GM18511 (cell line): ENCODE measurements around the gene HTT-AS.

Experiments used
- ATAC-seq: cut with Tn5 transposase; IDR thresholded peaks from one replicate; pipeline ENCODE4 v1.9.1; 2021; ENCODE audit warnings: mild to moderate bottlenecking, moderate library complexity; ENCODE audit not compliant: unreplicated experiment

HTT-AS gene

DNA sequence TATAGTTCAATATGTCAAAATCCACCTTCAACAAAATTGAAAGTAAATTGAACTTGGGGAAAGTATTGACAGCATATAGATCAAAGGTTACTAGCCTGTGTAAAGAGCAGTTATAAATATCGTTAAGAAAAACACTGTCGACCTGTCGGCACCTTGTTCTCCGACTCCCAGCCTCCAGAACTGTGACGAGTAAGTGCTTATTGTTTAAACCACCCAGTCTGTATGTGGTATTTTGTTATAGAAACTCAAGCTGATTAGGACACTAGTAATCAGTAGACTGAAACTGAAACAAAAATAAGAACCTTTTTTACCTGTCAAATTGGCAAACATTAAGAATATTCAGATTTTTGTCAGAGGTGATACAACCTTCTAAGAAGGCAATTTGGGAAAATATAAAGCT is 17.1 kb upstream of the HTT-AS start:
- ATAC-seq, result no peak

DNA sequence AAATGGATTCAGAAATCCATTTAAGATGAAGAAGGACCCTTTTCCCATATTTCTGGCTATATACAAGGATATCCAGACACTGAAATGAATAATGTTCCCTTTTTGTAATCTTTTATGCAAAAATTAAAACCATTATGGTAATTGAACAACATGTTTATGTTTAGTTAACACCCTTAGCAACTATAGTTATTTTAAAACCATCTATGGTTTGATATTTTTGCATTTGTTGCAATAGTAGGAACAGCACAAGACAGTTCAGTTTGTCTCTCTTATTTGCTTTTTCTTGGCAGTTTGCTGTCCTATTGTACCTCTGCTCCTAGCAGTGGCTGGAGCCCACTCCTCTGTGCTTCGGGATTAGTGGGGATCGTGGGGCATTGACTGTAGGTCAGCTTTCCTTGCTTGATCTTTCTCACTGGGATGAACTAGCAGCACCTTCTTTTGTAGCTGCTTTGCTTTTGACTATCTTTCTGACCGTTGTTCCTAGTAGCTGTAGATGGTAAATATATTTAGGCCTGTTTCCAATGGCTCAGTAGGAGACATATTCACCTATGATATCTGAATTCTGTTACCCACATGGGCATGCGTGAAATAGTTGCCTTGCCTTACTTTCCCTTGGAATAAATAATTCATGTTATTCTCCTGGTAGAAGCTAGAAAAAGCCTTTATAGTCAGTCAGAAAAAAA is 12.9 kb upstream of the HTT-AS start:
- no peak for ATAC-seq

DNA sequence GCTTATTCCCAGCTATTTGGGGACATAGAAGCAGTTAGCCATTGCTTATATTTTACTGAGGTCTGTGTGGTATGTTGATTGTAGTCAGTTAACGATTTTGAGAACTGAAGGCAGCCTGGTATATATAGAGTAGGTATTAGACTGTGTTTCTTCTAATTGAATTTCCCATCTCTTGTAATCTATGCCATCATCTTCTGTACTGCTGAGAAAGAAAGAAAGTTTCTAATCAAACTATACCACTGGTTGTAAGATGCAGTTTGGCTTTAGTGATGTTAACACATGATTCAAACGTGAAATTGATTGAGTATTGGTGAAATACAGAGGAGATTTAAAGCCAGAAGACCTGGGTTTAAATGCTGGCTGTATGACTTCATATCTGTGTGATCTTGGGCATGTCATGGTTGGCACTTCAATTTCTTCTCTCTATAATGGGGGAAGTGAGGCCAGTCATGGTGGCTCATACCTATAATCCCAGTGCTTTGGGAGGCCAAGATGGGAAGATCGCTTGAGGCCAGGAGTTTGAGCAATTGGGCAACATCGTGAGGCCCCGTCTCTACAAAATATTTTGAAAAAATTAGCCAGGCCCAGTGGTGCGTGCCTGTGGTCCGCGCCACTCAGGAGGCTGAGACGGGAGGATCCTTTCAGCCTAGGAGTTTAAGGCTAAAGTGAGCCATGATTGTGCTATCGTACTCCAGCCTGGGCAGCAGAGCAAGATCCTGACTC is 11.8 kb upstream of the HTT-AS start:
- no peak for ATAC-seq

DNA sequence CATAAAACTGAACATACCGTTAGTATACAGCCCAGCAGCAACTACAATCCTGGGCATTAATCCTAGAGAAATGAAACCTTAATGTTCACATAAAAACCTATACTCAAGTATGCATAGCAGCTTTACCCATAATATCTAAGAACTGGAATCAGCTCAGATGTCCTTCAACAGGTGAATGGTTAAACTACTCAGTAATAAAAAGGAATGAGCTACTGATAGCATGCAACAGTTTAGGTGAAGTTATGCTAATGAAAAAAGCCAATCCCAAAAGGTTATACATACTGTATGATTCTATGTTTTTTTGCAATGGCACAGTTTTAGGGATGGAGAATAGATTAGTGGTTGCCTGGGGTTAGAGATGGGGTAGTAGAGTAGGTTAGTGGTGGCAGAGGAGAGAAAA is 9.4 kb upstream of the HTT-AS start:
- no peak for ATAC-seq

DNA sequence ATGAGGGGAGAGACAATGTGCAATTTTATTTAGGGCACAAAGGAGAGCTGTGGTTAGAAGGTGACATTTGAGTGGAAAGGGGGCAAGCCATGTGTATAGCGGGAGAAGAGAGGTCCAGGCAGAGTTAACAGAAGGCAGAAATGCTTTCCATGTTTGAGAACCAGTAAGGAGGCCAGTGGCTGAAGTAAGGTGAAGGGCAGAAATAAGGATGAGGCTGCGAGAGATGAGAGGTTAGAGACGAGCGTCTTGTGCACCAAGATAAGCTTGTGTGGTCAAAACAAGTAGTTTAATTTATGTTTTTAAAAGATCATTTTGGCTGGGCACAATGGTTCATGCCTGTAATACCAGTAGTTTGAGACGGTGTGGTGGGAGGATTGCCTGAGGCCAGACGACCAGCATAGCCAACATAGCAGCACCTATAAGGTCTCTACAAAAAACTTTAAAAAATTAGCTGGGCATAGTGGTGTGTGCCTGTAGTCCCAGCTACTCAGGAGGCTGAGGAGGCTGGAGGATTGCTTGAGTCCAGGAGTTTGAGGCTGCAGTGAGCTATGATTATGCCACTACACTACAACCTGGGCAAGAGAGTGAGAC is 8.7 kb upstream of the HTT-AS start:
- no peak for ATAC-seq

DNA sequence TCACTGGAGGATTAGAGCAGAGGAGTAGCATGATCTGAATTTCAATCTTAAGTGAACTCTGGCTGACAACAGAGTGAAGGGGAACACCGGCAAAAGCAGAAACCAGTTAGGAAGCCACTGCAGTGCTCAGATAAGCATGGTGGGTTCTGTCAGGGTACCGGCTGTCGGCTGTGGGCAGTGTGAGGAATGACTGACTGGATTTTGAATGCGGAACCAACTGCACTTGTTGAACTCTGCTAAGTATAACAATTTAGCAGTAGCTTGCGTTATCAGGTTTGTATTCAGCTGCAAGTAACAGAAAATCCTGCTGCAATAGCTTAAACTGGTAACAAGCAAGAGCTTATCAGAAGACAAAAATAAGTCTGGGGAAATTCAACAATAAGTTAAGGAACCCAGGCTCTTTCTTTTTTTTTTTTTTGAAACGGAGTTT is 5.4 kb upstream of the HTT-AS start:
- ATAC-seq, result peak; percentile 33

DNA sequence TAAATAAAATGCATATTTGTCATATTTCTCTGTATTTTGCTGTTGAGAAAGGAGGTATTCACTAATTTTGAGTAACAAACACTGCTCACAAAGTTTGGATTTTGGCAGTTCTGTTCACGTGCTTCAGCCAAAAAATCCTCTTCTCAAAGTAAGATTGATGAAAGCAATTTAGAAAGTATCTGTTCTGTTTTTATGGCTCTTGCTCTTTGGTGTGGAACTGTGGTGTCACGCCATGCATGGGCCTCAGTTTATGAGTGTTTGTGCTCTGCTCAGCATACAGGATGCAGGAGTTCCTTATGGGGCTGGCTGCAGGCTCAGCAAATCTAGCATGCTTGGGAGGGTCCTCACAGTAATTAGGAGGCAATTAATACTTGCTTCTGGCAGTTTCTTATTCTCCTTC is 3.5 kb upstream of the HTT-AS start:
- peak; percentile 39 for ATAC-seq

DNA sequence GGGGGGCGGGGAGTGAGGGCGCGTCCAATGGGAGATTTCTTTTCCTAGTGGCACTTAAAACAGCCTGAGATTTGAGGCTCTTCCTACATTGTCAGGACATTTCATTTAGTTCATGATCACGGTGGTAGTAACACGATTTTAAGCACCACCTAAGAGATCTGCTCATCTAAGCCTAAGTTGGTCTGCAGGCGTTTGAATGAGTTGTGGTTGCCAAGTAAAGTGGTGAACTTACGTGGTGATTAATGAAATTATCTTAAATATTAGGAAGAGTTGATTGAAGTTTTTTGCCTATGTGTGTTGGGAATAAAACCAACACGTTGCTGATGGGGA is 1.3 kb upstream of the HTT-AS start:
- no peak for ATAC-seq

DNA sequence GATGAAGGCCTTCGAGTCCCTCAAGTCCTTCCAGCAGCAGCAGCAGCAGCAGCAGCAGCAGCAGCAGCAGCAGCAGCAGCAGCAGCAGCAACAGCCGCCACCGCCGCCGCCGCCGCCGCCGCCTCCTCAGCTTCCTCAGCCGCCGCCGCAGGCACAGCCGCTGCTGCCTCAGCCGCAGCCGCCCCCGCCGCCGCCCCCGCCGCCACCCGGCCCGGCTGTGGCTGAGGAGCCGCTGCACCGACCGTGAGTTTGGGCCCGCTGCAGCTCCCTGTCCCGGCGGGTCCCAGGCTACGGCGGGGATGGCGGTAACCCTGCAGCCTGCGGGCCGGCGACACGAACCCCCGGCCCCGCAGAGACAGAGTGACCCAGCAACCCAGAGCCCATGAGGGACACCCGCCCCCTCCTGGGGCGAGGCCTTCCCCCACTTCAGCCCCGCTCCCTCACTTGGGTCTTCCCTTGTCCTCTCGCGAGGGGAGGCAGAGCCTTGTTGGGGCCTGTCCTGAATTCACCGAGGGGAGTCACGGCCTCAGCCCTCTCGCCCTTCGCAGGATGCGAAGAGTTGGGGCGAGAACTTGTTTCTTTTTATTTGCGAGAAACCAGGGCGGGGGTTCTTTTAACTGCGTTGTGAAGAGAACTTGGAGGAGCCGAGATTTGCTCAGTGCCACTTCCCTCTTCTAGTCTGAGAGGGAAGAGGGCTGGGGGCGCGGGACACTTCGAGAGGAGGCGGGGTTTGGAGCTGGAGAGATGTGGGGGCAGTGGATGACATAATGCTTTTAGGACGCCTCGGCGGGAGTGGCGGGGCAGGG is 711 bp upstream of the HTT-AS start:
- peak; percentile 11 for ATAC-seq

DNA sequence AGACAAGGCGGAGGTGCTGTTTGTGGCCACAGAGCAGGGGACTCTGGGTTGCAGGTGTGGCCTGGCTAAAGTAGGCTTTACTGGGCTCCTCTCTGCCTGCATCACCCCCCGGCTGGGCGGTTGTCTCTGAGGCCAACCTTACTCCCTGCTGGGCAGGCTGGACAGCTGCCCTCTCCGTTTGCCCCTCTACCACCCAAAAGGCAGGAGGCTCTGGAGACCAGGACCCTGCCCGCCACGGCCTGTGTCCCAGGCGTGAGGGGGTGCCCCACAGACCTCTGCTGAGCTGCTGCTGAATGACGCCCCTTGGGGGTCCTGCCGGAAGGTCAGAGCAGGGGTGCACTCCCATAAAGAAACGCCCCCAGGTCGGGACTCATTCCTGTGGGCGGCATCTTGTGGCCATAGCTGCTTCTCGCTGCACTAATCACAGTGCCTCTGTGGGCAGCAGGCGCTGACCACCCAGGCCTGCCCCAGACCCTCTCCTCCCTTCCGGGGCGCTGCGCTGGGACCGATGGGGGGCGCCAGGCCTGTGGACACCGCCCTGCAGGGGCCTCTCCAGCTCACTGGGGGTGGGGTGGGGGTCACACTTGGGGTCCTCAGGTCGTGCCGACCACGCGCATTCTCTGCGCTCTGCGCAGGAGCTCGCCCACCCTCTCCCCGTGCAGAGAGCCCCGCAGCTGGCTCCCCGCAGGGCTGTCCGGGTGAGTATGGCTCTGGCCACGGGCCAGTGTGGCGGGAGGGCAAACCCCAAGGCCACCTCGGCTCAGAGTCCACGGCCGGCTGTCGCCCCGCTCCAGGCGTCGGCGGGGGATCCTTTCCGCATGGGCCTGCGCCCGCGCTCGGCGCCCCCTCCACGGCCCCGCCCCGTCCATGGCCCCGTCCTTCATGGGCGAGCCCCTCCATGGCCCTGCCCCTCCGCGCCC is 920 bp downstream of the HTT-AS start:
- ATAC-seq, result peak; percentile 29

DNA sequence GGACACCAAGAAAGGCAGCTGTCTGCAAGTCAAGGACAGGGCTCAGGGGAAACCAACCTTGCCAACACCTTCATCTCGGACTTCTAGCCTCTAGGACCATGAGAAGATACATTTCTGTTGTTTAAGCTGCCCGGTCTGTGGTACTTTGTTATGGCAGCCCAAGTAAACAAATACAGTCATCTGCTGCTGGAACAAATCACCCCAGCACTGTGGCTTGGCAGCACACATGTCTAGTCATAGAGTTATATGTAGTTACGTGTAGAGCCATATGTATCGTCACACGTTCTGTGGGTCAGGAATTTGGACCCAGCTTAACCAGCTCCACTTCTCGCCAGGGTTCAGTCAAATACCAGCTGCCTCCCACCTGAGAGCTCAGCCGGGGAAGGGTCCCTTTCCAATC is 2.5 kb downstream of the HTT-AS start:
- ATAC-seq, result no peak

DNA sequence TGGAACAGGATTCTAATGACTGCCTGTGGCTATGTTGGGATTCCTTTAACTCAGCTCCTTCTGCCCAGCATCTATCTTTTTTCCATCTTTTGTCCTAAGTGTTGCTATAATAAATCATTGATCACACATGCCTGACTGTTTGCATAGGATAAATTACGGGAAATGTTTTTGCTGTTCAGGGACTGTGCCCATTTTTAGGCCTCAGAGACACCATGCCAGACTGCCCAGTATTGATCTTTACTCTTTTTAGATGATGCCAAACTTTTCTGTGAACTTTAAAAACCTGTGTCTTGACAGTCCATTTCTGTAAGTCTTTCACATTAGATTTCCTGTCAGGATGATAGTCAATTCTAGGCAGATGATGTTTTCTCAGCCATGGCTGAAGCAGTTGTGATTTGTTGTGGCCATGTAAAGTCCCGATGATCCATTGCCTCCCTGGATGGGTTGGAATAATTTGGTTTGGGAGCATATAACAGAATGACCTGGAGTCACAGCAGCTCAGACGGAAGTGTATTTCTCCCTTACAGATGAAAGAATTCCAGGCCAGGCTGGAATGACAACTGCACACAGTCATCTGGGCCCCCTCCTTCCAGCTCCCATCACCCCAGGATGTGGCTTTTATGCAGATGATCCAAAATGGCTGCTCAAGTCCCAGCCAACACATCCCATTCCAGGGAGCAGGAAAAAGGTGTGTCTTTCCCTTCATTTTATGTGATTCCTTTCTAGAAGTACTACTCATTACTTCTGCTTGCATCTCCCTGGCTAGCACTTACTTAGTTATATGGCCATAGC is 3.4 kb downstream of the HTT-AS start:
- ATAC-seq, result no peak

DNA sequence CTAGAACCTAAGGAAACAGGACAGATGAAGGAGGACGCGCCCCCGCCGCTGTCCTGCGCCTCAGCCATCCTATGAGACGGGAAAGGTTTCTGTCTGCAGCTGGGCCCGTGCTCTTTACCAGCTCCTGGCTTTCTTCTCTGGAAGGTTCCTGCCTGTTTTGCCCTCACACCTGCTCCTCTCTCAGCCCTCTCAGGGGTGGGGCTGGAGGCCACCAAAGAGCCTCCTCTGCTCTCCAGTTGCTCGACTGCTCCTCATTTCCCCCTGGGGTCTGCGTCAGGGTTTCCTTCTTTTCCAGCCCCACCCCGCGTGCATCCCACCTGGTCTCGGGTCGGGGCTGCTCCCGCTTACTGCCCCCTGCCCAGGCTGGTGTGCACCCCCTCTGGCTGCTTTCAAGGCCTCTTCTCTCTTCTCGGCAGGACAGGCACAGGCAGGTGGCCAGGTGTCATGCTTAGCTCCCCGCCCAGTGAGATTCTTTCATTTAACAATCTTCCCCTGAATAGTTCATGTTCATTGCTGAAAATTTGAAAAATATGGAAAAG is 4.6 kb downstream of the HTT-AS start:
- no peak for ATAC-seq

DNA sequence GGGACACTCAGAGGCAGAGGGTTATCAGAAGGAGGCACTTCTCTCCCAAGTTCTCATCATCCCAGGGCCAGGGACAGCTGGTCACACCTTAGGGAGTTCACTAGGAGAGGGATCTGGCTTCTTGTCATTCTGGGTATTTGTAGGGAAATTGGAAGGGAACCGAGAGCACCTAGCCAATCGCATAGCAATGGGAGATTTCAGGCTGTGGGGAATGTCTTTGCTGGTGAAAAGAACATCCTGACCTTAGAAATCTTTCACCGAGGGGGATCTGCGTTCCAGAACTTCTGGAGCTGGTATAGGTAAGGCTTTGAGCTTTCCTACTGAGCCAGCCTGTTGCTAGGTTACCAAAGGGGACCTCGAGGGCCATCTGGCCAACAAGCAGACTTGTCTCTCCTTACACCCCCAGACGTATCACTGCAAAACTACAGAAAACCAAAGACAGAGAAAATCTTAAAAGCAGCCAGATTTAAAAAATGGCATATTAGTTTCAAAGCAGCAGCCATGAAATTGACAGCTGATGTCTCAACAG is 6.8 kb downstream of the HTT-AS start:
- ATAC-seq, result no peak

DNA sequence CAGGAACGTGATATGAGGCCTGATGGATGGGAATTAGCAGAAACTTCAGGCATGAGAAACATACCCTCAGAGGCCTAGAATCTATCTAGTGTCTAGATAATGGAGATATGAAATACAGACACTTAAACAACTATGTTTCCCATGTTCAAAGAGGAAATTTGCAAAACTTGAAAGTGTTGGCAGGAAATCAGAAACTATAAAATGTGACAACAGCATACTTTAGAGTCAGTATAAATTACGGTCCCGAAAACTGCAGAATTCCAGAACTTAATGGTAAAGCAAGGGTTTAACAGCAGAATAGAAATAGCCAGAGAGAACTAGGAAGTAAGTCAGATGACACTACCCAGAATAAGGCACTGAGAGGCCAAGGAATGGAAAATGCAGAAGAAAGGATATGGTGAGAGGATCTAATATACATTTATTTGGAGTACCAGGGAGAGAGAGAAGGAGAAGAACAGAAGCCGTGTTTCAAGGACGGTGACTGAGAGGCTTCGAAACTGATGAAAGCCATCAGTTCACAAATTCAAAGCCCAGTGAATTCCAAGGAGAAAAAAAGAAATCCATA is 7.4 kb downstream of the HTT-AS start:
- ATAC-seq, result no peak

DNA sequence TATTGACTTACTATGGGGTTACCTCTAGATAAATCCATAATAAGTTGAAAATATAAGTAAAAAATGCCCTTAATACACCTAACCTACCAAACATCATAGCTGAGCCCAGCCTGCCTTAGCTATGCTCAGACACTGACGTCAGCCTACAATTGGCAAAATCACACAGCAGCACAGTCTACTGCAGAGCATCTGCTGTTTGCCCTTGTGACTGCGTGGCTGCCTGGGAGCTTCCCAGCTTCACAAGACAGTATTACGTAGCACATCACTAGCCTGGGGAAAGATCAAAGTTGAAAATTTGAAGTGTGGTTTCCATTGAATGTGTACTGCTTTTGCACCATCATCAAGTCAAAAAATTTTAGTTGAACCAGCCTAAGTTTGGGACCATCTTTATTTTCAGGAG is 8.8 kb downstream of the HTT-AS start:
- no peak for ATAC-seq

DNA sequence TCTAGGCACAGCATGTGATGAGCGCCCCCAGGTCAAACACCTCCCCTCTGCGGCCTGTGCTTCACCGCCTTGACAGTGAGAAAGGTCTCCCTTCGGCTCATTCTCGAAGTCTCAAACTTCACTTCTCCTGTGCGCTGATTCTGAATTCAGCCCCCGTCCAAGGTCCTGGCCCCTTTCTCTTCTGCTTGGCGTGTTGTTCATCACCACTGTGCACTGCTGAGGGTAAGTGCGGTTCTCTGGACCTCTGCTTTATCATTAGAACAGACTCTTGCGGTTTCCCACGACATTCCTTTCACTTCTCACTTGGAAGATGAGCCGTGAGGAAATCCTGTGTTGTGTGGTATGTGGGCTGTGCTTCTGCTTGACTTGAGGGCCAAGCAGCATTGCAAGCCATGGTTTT is 11.9 kb downstream of the HTT-AS start:
- no peak for ATAC-seq

DNA sequence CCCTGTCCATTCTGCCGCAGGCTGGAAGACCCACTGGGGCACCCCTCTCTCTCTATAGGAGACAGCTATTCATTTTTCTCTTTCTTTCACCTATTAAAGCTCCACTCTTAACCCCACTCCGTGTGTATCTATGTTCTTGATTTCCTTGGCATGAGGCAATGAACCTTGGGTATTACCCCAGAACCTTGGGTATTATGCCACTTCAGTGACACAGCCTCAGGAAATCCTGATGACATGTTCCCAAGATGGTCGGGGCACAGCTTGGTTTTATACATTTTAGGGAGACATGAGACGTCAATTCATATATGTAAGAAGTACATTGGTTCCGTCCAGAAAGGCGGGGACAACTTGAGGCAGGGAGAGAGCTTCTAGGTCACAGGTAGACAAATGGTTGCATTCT is 13.4 kb downstream of the HTT-AS start:
- no peak for ATAC-seq

DNA sequence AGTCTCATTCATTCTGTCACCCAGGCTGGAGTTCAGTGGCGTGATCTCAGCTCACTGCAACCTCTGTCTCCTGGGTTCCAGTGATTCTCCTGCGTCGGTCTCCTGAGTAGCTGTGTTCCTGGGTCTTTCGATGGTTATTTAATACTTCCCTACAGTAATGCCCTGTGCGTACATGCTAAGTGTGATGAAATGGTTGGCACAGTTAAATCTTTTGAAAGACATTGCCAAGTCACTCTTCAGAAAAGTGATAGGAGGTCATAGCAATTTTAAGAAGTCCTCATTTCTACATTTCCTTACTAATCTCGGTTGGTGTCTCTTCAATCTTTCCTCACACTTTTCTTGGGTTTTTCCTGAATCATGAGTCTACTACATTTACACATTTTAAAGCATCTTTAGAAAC is 14.4 kb downstream of the HTT-AS start:
- no peak for ATAC-seq
